ACC112 (cell line): Measurements from ENCODE around the gene GTF3C5.
"Not testable (repeated sequence)": the region's sequence is repeated elsewhere in the genome, so short reads cannot be mapped to it uniquely, and the experiment has no call there.

Experiments used
- H2AFZ ChIP-seq: fragments of 200-600 bp; sonication (generic); one replicate; pipeline ENCODE4 v1.6.0; 2017; ENCODE audit warnings: antibody characterized with exemption, low read length; ENCODE audit not compliant: unreplicated experiment
- H3K27ac ChIP-seq: fragments of 200-600 bp; sonication (generic); 2 replicates; pipeline ENCODE4 v1.5.1; 2014; ENCODE audit warnings: low read depth, mild to moderate bottlenecking, antibody characterized with exemption, low read length, moderate library complexity
- H3K27me3 ChIP-seq: fragments of 200-600 bp; sonication (generic); 2 replicates; pipeline ENCODE4 v1.6.1; 2014; ENCODE audit warnings: mild to moderate bottlenecking, antibody characterized with exemption, low read length, moderate library complexity, mixed read lengths; ENCODE audit not compliant: insufficient read depth
- H3K36me3 ChIP-seq: fragments of 200-600 bp; sonication (generic); 2 replicates; pipeline ENCODE4 v1.6.1; 2016; ENCODE audit warnings: mild to moderate bottlenecking, antibody characterized with exemption, low read length, moderate library complexity, mixed read lengths; ENCODE audit not compliant: insufficient read depth
- H3K4me1 ChIP-seq: fragments of 200-600 bp; sonication (generic); one replicate; pipeline ENCODE4 v1.6.1; 2016; ENCODE audit warnings: low read length, mixed read lengths; ENCODE audit not compliant: insufficient read depth, unreplicated experiment, control insufficient read depth
- H3K4me3 ChIP-seq: fragments of 200-600 bp; sonication (generic); 2 replicates; pipeline ENCODE4 v1.5.1; 2014; ENCODE audit warnings: mild to moderate bottlenecking, low read depth, low read length
- H3K79me2 ChIP-seq: fragments of 200-600 bp; sonication (generic); one replicate; pipeline ENCODE4 v1.6.0; 2016; ENCODE audit warnings: low read length; ENCODE audit not compliant: control insufficient read depth, unreplicated experiment, insufficient read depth

GTF3C5 gene

GRCh38 chr9:133090752-133091385 is 60.1 kb downstream of the GTF3C5 start:
- H2AFZ ChIP-seq, result no peak overlapping the region
- H3K27me3 ChIP-seq, result no peaks in the 10 kb centered on the region
- H3K4me3 ChIP-seq, result no peak overlapping the region
- H3K4me1 ChIP-seq, result no peaks in the 10 kb centered on the region
- no peaks in the 10 kb centered on the region for H3K79me2 ChIP-seq
- no peaks in the 10 kb centered on the region for H3K36me3 ChIP-seq
- no peak overlapping the region for H3K27ac ChIP-seq

- not testable (repeated sequence) for H3K4me1 ChIP-seq, H2AFZ ChIP-seq, H3K79me2 ChIP-seq, H3K4me3 ChIP-seq, H3K27ac ChIP-seq, H3K27me3 ChIP-seq
- peaks cover 12% of the 10 kb centered on the region for H3K36me3 ChIP-seq
Observed at GRCh38 chr9:133094351-133094750, 63.6 kb downstream of the GTF3C5 start.

- H2AFZ ChIP-seq, result no peak overlapping the region
Observed at GRCh38 chr9:133094842-133095393, 64.1 kb downstream of the GTF3C5 start.

GRCh38 chr9:133098104-133098754 is 67.4 kb downstream of the GTF3C5 start:
- H3K27me3 ChIP-seq, result no peaks in the 10 kb centered on the region
- peaks cover 12% of the 10 kb centered on the region for H3K36me3 ChIP-seq
- no peak overlapping the region for H3K27ac ChIP-seq
- no peak overlapping the region for H2AFZ ChIP-seq
- H3K4me1 ChIP-seq, result no peaks in the 10 kb centered on the region
- no peaks in the 10 kb centered on the region for H3K79me2 ChIP-seq
- no peak overlapping the region for H3K4me3 ChIP-seq

More at GRCh38 chr9:133094842-133095393, 64.1 kb downstream of the GTF3C5 start:
- Histone ChIP-seq H3K4me3 (no peak overlapping the region), H3K79me2 (no peaks in the 10 kb centered on the region), H3K27ac (no peak overlapping the region), H3K36me3 (peaks cover 12% of the 10 kb centered on the region), H3K27me3 (no peaks in the 10 kb centered on the region), H3K4me1 (no peaks in the 10 kb centered on the region)

- no peak overlapping the region for H2AFZ ChIP-seq
- H3K27me3 ChIP-seq, result no peaks in the 10 kb centered on the region
- no peak overlapping the region for H3K4me3 ChIP-seq
- H3K36me3 ChIP-seq, result peaks cover 12% of the 10 kb centered on the region
- H3K79me2 ChIP-seq, result no peaks in the 10 kb centered on the region
- no peaks in the 10 kb centered on the region for H3K4me1 ChIP-seq
- no peak overlapping the region for H3K27ac ChIP-seq
Observed at GRCh38 chr9:133098871-133099270, 68.1 kb downstream of the GTF3C5 start.

- no peaks in the 10 kb centered on the region for H3K27me3 ChIP-seq
- H3K4me1 ChIP-seq, result no peaks in the 10 kb centered on the region
- no peaks in the 10 kb centered on the region for H3K79me2 ChIP-seq
- H2AFZ ChIP-seq, result no peak overlapping the region
- H3K27ac ChIP-seq, result no peak overlapping the region
- H3K4me3 ChIP-seq, result no peak overlapping the region
- peaks cover 12% of the 10 kb centered on the region for H3K36me3 ChIP-seq
Observed at GRCh38 chr9:133099726-133100505, 69.1 kb downstream of the GTF3C5 start.

GRCh38 chr9:133100506-133101355 is 69.9 kb downstream of the GTF3C5 start:
- Histone ChIP-seq H3K36me3 (peaks cover 12% of the 10 kb centered on the region), H3K4me1 (no peaks in the 10 kb centered on the region), H2AFZ (no peak overlapping the region), H3K79me2 (no peaks in the 10 kb centered on the region), H3K4me3 (no peak overlapping the region), H3K27me3 (no peaks in the 10 kb centered on the region), H3K27ac (no peak overlapping the region)

- Histone ChIP-seq H3K4me3 (no peak overlapping the region), H3K4me1 (no peaks in the 10 kb centered on the region), H3K27ac (no peak overlapping the region), H3K27me3 (no peaks in the 10 kb centered on the region), H2AFZ (no peak overlapping the region), H3K79me2 (no peaks in the 10 kb centered on the region), H3K36me3 (peaks cover 12% of the 10 kb centered on the region)
Observed at GRCh38 chr9:133101356-133102189, 70.8 kb downstream of the GTF3C5 start.

- Histone ChIP-seq H3K27ac (no peak overlapping the region), H3K79me2 (no peaks in the 10 kb centered on the region), H3K27me3 (no peaks in the 10 kb centered on the region), H3K4me1 (no peaks in the 10 kb centered on the region), H2AFZ (no peak overlapping the region), H3K4me3 (no peak overlapping the region), H3K36me3 (peaks cover 10% of the 10 kb centered on the region)
Observed at GRCh38 chr9:133102190-133103021, 71.6 kb downstream of the GTF3C5 start.
